GM21526 (cell line): Measurements from ENCODE around the gene DBNL.
"Not testable (repeated sequence)": the region's sequence is repeated elsewhere in the genome, so short reads cannot be mapped to it uniquely, and the experiment has no call there.

Source experiments
- ATAC-seq: cut with Tn5 transposase; IDR thresholded peaks from one replicate; pipeline ENCODE4 v1.9.1; 2021; ENCODE audit warnings: moderate library complexity; ENCODE audit not compliant: unreplicated experiment, low FRiP score

The DBNL gene

DNA sequence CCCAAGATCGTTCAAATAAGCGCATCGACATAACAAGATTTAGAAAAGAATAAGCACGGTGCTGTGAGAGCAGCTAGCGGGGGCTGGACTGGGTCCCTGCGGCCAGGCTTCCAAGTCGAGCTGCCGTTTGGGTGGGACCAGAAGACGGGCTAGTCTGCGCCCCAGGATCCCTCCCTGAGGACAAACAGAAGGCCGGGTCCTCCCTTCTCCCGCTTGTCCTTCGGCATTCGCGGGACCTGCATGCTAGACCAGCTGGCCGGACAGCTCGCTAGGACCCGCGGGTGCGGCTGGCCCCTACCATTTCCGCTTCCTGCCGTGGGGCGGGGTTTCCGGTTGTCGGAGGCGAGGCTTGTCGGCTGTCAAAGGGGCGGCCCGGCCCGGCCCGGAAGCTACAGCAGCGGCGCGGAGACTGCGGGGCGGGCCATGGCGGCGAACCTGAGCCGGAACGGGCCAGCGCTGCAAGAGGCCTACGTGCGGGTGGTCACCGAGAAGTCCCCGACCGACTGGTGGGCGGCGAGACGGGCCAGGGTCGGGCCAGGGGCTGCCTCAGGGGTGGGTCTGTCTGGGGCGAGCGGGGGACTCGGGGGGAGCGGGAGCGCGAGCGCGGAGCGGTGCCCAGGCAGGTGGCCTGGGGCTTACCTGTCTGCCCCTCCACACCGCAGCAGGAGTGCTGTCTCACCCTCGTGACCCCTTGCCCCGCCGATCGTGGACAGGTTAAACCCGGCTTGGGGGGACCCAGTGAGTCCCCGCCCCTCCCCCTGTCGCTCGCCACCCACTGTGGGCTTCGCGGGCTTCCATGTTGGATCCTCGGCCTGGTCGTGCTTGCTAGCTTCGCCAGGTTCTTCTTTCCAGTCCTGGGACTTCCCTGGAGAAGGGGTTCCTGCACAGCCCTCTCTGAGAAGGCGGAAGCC, at the start of gene DBNL:
DBNL (plus strand) TSS at position 388 of the 911 bp plus-strand sequence; CDS start at position 424, 36 bp downstream.
- peak; percentile 55 for ATAC-seq

DNA sequence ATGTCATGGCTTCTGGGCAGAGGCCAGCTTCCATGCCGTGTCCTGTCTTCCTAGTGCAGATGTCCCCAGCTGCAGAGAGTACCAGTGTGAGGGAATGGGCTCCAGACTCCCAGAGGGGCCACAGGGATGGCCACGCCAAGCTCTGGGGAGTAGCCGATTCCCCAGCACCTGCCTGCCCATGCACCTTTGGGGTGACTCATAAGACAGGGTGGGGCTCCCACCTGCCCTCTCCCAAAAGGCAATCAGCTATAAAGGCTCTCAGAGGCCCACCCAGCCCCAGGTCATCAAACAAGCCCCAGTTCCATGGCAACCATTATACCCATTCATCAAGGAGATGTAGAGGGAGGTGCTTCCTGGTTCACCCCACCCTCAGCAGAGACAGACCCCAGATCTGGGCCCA, 47.0 kb upstream of the DBNL start, which contains the start of gene SPDYE1:
SPDYE1 (plus strand) TSS at position 366 of the 400 bp plus-strand sequence. CDS start 2,053 bp downstream, outside the sequence.
- ATAC-seq: not testable (repeated sequence)

DNA sequence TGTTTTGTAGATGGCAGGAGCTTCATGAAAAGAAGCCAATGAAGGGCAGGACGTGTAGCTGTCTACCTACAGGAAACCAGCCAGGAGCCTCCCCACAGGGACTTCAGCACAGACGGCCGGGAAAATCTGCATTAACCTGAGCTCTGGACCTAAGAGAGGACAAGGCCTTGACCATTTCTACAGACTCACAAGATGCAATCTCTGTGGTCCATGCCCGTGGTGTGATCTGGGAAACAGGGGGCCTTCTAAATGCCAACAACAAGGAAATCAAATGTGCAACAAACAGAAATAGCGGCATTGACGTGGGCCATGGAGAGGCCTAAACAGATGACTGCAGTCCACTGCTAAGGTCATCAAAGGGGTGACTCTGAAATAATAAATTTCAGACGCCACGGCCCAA, 32.4 kb upstream of the DBNL start:
- ATAC-seq: not testable (repeated sequence)

DNA sequence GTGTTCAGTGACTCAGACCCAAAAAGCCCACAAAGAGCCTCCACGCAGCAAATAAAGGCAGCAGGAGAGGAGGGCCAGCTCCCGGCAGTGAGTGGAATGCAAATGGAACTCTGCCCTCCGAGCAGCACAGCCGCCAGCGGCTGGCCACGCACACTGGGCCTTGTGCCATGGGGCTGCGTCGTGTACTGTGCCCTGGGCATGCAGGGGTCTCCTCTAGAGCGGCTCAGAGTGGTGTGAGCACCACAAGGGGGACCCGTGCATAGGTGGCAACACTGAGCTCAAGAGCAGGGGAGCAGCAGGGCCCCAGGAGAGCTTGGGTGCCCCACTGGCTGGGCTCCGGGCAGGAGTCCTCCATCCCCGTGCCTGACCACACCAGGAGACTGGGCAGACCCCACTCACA, 29.4 kb upstream of the DBNL start:
- ATAC-seq: not testable (repeated sequence)

DNA sequence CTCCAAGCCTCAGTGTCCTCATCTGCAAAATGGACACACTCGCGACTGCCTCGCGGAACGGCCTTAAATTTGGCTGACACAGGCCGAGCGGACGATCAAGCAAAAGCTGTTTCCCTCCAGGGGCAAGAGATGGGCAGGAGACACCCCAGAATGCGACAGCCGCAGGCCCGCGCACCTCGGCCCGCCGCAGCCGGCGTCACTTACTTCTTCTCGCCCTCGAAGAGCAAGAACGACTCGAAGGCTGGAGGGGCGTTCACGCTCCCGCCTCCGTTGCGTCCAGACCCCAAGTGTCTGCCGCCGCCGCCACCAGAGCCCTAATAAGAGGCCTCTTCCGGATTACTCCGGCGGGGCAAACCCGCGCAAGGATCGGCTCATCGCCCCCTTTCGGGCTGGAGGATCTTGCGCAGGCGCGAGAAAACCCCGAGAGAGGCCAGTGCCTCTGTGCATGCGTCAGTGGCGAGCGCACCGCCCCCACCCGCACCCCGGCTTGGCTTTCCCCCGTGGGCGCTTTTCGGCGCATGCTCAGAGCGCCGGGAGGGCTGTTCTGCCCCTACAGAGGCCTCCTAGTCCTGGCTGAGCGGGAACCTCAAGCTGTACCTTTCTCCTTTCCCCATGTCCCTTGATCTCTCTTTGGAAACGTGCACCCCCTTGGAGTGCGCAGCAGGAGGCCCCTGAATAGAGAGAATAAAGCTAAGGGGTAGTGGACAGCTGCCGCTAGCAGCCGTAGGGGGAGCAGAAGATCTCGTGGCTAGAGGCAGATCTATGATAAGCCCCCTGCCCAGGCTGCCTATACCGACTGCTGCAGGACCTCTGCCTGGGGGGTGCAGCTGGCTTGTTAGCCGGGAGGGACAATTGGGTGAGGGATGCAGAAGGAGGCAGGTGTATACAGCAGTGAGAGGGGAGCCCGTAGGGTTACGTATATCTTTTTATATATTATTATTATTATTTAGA, 25.4 kb upstream of the DBNL start:
- peak; percentile 89 for ATAC-seq

DNA sequence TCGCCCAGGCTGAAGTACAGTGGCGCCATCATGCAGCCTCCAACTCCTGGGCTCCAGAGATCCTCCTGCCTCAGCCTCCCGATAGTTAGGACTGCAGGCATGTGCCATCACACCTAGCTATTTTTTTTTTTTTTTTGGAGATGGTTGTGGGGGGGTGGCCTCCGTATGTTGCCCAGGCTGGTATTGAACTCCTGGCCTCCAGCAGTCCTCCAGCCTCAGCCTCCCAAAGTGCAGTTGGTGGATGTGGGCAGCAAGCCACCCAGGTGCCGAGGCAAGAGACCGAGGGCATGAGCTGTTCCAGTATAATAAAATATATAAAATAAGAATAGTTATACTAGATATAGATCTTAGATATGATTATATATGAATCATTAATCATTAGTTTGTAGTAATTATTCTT, 24.7 kb upstream of the DBNL start:
- not testable (repeated sequence) for ATAC-seq

DNA sequence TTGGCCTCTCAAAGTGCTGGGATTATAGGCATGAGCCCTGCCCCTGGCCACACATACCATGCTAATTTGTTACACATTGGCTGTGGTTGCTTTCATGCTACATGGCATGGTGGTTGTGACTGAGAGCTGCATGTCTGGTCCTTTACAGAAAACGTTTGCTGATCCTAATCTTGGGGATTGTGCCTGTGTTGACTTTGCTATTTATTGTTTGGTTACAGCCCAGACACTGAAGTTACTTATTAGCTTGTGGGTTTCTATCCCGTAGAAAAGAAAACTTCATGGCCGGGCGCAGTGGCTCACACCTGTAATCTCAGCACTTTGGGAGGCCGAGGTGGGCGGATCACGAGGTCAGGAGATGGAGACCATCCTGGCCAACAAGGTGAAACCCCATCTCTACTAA, 22.4 kb upstream of the DBNL start:
- ATAC-seq: not testable (repeated sequence)

DNA sequence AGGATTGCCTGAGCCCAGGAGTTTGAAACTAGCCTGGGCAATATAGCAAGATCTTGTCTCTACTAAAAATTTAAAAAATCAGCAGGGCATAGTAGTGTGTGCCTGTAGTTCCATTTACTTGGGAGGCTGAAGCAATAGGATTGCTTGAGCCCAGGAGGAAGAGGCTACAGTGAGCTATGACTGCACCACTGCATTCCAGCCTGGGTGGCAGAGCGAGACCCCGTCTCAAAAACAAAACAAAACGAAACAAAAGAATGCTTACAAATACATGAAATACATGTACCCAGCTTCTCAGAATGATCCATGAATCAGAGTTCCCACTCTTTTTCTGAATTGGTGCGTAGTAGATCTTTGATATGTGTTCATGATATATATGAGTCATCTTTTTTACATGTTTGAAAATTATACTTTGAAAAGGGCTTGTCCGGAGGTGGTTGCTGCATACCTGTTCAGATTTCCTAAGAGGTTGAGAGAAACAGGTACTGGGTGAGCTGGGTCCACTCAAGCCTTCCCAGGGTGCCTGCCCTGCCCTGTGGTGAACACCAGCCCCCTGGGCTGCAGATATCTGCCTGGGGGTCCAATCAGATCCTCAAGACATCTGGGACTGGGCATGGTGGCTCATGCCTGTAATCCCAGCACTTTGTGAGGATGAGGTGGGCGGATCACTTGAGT, 21.6 kb upstream of the DBNL start:
- not testable (repeated sequence) for ATAC-seq

DNA sequence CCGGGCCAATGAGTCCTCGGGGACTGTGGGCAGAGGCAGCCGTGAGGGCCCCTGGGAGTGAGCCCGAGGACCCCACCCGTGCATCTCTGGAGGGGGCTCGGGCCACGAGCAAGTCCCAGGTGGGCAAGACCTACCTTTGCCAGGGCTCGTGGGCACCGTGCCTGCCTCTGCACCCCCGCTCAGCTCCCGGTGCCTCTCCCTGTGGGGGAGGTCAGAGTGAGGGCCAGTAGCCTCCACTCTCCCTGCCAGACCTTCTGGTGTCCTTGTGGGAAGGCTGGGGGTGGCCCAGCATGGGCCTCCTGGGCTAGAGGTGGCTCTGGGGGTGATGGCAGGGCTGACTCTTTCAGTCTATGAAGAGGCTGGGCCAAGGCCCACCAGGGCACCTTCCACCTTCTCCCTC, 15.1 kb upstream of the DBNL start:
- not testable (repeated sequence) for ATAC-seq

DNA sequence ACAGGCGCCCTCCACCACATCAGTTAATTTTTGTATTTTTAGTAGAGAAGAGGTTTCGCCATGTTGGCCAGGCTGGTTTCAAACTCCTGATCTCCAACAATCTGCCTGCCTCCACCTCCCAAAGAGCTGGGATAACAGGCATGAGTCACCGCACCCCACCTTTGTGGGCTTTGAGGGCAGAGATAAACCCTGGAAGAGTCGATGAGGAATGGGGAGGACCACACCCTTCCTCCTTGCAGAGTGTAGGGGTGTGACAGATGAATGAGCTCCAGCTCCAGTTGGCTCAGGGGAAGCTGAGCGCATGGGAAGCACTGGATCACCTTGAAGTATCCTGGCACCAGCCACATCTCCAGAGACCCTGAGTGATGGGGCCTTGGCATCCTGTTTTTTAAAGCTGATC, 14.5 kb upstream of the DBNL start:
- not testable (repeated sequence) for ATAC-seq

DNA sequence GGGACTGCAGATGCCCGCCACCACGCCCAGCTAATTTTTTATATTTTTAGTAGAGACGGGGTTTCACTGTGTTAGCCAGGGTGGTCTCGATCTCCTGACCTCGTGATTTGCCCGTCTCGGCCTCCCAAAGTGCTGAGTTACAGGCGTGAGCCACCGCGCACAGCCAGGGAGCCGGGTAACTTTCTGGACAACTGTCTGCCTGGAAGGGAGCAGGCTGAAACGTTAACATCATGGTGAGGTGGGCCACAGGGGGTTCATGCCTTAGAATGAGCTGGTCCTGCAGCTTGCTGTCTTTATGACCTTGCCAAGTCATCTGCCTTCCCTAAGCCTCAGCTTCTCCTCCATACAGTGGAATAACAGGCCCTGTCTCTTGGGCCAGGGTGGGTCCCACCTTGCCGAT, 13.2 kb upstream of the DBNL start:
- ATAC-seq: not testable (repeated sequence)

DNA sequence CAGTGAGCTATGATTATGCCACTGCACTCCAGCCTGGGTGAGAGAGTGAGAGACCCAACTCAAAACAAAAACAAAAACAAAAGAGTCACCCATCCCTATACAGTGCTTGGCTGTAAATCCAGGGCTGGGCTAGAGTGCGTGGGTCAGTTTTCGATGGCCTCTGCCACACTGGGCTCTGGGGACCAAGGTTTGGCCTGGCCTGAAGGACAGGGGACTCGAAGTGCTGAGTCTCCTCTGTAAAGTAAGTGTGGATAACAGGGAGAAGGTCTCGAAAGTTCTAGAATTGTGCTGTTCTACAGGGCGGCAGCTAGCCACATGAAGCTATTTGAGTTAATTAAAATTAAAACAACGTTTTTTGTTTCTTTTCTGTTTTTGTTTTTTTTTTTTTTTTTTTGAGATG, 12.5 kb upstream of the DBNL start:
- not testable (repeated sequence) for ATAC-seq

DNA sequence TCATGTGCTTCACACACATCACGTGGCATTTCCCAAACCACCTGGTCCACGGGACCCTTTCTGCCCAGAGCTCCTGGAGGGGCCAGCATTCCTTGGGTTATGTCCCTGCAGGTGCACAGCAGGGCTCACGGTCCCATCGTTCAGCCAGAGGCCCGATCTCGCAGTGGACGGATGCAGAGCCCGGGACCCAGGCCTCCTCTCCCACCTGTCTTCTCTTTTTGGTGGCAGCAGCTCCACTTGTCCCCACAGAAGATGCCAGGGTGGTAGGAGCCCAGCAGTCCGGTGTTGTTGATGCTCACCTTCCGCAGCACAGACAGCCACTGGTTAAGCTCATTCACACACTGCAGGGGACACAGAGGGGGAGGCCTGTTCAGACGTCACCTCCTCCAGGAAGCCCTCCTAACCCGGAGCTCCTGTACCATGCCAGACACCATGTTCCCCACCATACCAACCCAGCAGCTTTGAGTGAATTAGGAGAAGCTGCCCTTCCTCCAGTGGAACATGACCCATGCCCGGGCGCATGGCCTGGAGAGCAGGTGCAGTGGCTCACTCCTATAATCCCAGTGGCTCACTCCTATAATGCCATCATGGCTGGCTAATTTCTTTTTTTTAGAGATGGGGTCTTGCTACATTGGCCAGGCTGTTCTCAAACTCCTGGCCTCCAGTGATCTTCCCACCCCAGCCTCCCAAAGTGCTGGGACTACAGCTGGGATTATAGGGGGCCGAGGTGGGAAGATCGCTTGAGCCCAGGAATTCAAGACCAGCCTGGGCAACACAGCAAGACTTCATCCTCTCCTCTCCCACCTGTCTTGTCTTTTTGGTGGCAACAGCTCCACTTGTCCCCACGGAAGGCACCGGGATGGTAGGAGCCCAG, 10.3 kb upstream of the DBNL start:
- not testable (repeated sequence) for ATAC-seq

DNA sequence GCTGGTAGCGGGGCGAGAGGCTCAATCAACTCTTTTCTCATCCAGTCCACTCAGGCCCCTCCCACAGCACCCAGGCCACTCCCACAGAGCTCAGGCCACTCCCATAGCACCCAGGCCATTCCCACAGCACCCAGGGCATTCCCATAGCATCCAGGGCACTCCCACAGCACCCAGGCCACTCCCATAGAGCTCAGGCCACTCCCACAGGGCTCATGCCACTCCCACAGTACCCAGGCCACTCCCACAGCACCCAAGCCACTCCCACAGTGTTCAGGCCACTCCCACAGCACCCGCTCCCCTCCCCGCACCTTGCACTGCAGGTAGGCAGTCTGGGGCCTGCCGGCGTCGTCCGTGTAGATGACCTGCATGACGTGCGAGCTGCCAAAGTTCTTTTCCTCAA, 8.1 kb upstream of the DBNL start:
- ATAC-seq: not testable (repeated sequence)

DNA sequence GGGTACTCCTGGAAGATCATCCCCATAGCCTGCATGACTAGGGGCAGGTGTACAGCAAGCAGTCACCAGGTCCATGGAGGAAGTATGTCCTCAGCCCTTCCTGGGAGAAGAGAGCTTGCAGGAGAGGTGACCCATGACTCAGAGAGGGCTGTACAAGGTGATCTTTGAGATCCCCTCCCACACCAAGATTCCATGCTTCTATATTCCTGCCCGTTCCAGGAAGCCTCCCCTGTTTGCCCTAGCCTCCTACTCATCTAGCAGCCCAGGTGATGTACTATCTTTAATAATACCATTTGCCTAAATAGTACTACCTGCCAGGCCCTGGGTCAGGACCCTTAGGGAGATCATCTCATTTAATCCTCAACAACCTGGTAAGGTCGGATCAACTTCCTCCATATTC, 6.6 kb upstream of the DBNL start:
- ATAC-seq: not testable (repeated sequence)

DNA sequence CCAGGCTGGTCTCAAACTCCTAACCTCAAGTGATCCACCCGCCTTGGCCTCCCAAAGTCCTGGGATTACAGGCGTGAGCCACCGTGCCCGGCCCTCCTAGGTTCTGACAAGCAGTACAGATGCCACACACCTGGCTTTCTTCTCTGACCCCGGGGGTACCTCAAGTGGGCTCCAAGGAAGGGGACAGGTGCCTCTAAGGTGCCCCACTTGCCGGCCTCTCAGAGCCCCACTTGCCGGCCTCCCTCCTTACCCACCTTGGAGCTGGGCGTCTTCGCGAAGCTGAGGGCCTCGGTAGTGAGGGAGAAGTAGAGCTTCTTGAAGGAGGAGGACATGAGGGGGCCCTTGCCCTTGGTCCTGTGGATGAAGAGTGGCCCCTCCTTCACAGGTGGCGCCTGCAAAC, 5.9 kb upstream of the DBNL start:
- ATAC-seq: not testable (repeated sequence)

DNA sequence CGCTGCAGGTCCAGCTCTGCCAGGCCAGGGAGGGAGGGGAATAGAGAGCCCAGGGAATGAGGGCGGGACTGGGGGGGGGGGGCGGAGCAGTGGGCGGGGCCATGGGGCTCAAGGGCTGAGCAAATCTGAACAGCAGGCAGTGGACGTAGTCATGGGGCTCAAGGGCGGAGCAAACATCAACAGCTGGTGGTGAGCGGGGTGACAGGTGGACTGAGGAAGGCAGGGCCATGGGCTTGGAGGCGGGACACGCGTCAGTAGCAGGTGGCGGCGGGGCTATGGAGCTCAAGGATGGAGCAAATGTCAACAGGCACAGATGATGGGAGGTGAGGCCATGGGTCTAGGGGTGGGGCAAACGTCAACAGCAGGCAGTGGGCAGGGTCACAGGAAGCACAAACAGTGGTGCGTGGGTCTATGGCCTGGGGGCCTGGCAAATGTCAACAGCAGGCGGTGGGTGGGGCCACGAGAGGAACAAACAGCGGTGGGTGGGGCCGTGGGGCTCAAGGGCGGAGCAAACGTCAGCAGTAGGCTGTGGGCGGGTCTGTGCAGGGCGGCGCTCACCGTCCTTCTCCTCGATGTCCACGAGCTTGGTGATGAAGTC, 5.4 kb upstream of the DBNL start:
- peak; percentile 49 for ATAC-seq

DNA sequence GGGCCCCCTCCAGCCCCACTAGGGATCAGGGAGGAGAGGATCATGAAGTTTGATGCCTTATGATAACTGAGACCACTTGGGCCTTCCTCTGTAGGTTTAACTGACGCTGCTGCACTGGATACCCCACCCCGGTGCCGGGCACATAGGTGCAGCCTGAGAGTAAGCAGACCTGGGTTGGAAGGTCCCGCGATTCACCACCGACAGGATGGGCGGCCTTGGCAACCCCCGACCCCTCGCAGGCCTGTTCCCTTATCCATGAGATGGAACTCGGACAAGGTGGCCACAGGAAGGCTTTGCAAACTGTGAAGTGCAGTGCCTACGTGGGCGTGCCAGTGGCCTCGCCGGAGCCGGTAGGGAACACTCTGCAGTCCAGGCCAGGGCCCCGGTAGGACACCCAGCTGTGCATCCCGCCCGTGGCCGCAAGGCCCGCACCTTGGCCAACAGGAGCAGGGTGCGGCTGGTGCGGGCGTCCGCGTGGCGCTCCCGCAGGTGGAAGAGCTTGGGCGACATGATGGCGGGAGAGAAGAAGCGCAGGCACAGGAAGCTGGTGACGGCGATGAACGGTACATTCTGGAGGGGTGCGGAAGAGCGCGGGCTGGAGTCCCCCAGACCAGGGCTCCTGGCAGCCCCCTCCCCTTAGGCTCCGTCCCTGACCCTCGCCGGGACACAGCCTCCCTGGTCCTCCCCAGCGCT, 4.6 kb upstream of the DBNL start:
- peak; percentile 6 for ATAC-seq
